WTC11 (cell line): ENCODE measurements around the gene USP20. TPM values are rescaled to one million over a fixed set of nuclear protein-coding genes. Genes with fewer than 3 reads are reported as not detected.

Experiments used
- ATAC-seq: fragments of 200-7000 bp; cut with Tn5 transposase; 2 replicates; pipeline ENCODE4 v1.10.0; 2021; ENCODE audit warnings: mild to moderate bottlenecking, moderate library complexity
- CTCF ChIA-PET: fragments of 300-600 bp; sonication (Branson Sonifier 250); formaldehyde crosslinking; loops from one replicate; lab custom pipeline; 2021; ENCODE audit warnings: antibody characterized with exemption; lab: Charles Lee
- POLR2A ChIA-PET: fragments of 350-600 bp; sonication (Branson Sonifier 250); formaldehyde crosslinking; loops from one replicate; lab custom pipeline; 2021; ENCODE audit warnings: antibody characterized with exemption; lab: Charles Lee
- DNase-seq: peaks from one replicate; pipeline ENCODE4 v3.0.0; 2021; ENCODE audit warnings: low spot score
- H3K27ac Mint-ChIP-seq: 2 replicates; pipeline ENCODE4 v1.8.0; 2021; ENCODE audit warnings: mixed read lengths
- H3K27me3 Mint-ChIP-seq: 2 replicates; pipeline ENCODE4 v1.8.0; 2021; ENCODE audit warnings: low read depth, mild to moderate bottlenecking, moderate library complexity, mixed read lengths
- H3K36me3 Mint-ChIP-seq: 2 replicates; pipeline ENCODE4 v1.8.0; 2021; ENCODE audit warnings: mixed read lengths
- H3K4me1 Mint-ChIP-seq: 2 replicates; pipeline ENCODE4 v1.8.0; 2022; ENCODE audit warnings: mixed read lengths
- H3K4me3 Mint-ChIP-seq: 2 replicates; pipeline ENCODE4 v1.8.0; 2021; ENCODE audit warnings: mild to moderate bottlenecking, moderate library complexity, mixed read lengths
- H3K9me3 Mint-ChIP-seq: 2 replicates; pipeline ENCODE4 v1.8.0; 2021; ENCODE audit warnings: mixed read lengths
- CBFB ChIP-seq: sonication (generic); formaldehyde crosslinking; IDR thresholded peaks from 2 replicates; pipeline ENCODE4 v1.8.1; 2022; ENCODE audit warnings: mild to moderate bottlenecking, low read depth, missing genetic modification reagents
- CREB1 ChIP-seq: sonication (generic); formaldehyde crosslinking; IDR thresholded peaks from 2 replicates; pipeline ENCODE4 v1.8.0; 2023; ENCODE audit warnings: mild to moderate bottlenecking, missing genetic modification reagents
- EMX1 ChIP-seq: fragments of 250-450 bp; sonication (Bioruptor Pico); IDR thresholded peaks from 2 replicates; pipeline ENCODE4 v1.8.0; 2021; ENCODE audit warnings: mild to moderate bottlenecking
- FOXK1 ChIP-seq: sonication (generic); formaldehyde crosslinking; IDR thresholded peaks from 2 replicates; pipeline ENCODE4 v1.8.0; 2022; ENCODE audit warnings: mild to moderate bottlenecking, moderate library complexity, missing genetic modification reagents
- GABPB1 ChIP-seq: sonication (generic); formaldehyde crosslinking; IDR thresholded peaks from 2 replicates; pipeline ENCODE4 v1.8.1; 2023; ENCODE audit warnings: mild to moderate bottlenecking, missing genetic modification reagents
- GRHL2 ChIP-seq: fragments of 250-450 bp; sonication (Bioruptor Pico); IDR thresholded peaks from 2 replicates; pipeline ENCODE4 v1.8.0; 2022; ENCODE audit warnings: mild to moderate bottlenecking, moderate library complexity; ENCODE audit not compliant: insufficient replicate concordance, severe bottlenecking
- JUN ChIP-seq: sonication (generic); formaldehyde crosslinking; IDR thresholded peaks from 2 replicates; pipeline ENCODE4 v1.8.0; 2023; ENCODE audit warnings: mild to moderate bottlenecking, missing genetic modification reagents
- MYBL2 ChIP-seq: sonication (generic); formaldehyde crosslinking; IDR thresholded peaks from 2 replicates; pipeline ENCODE4 v1.8.1; 2023; ENCODE audit warnings: mild to moderate bottlenecking, moderate library complexity, missing genetic modification reagents
- NR2C2 ChIP-seq: sonication (generic); formaldehyde crosslinking; IDR thresholded peaks from 2 replicates; pipeline ENCODE4 v1.8.0; 2022; ENCODE audit warnings: mild to moderate bottlenecking, missing genetic modification reagents
- SMAD3 ChIP-seq: sonication (generic); formaldehyde crosslinking; IDR thresholded peaks from 2 replicates; pipeline ENCODE4 v1.8.0; 2022; ENCODE audit warnings: missing genetic modification reagents, mild to moderate bottlenecking, borderline replicate concordance
- TCF7 ChIP-seq: sonication (generic); formaldehyde crosslinking; IDR thresholded peaks from 2 replicates; pipeline ENCODE4 v1.8.0; 2022; ENCODE audit warnings: mild to moderate bottlenecking, low read depth, missing genetic modification reagents, moderate library complexity
- TEAD1 ChIP-seq: sonication (generic); formaldehyde crosslinking; IDR thresholded peaks from 2 replicates; pipeline ENCODE4 v1.8.0; 2022; ENCODE audit warnings: mild to moderate bottlenecking, missing genetic modification reagents
- ZMAT4 ChIP-seq: fragments of 250-450 bp; sonication (Bioruptor Pico); IDR thresholded peaks from 2 replicates; pipeline ENCODE4 v1.9.0; 2021; ENCODE audit warnings: mild to moderate bottlenecking
- ZNF121 ChIP-seq: sonication (generic); formaldehyde crosslinking; IDR thresholded peaks from 2 replicates; pipeline ENCODE4 v1.8.0; 2023; ENCODE audit warnings: missing genetic modification reagents
- ZNF138 ChIP-seq: sonication (generic); formaldehyde crosslinking; conservative IDR thresholded peaks from 2 replicates; pipeline ENCODE4 v1.8.1; 2022; ENCODE audit warnings: mild to moderate bottlenecking, moderate library complexity, missing genetic modification reagents
- ZNF317 ChIP-seq: sonication (generic); formaldehyde crosslinking; IDR thresholded peaks from 2 replicates; pipeline ENCODE4 v1.8.1; 2023; ENCODE audit warnings: low read depth, mild to moderate bottlenecking, moderate library complexity, missing genetic modification reagents, borderline replicate concordance
- ZNF396 ChIP-seq: fragments of 250-450 bp; sonication (Bioruptor Pico); IDR thresholded peaks from 2 replicates; pipeline ENCODE4 v1.8.0; 2021; ENCODE audit warnings: mild to moderate bottlenecking, moderate library complexity, borderline replicate concordance
- ZNF423 ChIP-seq: fragments of 250-450 bp; sonication (Bioruptor Pico); IDR thresholded peaks from 2 replicates; pipeline ENCODE4 v2.1.2; 2022; ENCODE audit warnings: mild to moderate bottlenecking, moderate library complexity
- ZSCAN18 ChIP-seq: fragments of 250-450 bp; sonication (Bioruptor Pico); IDR thresholded peaks from 2 replicates; pipeline ENCODE4 v2.1.2; 2022; ENCODE audit warnings: mild to moderate bottlenecking, moderate library complexity
- total RNA-seq: library from RNA; stranded (reverse); gene quantifications from 3 replicates; pipeline ENCODE4 v1.2.3, GENCODE V29; 2021
- TF ChIP-seq, protein P1 (sequence below): fragments of 250-450 bp; sonication (Bioruptor Pico); IDR thresholded peaks from 2 replicates; pipeline ENCODE4 v1.9.0; 2021; ENCODE audit warnings: mild to moderate bottlenecking
- TF ChIP-seq, protein P2 (sequence below): sonication (generic); formaldehyde crosslinking; conservative IDR thresholded peaks from 2 replicates; pipeline ENCODE4 v1.8.1; 2023; ENCODE audit warnings: mild to moderate bottlenecking, low read depth, missing genetic modification reagents, moderate library complexity
- TF ChIP-seq, protein P3 (sequence below): sonication (generic); formaldehyde crosslinking; IDR thresholded peaks from 2 replicates; pipeline ENCODE4 v1.8.0; 2023; ENCODE audit warnings: missing genetic modification reagents
- TF ChIP-seq, protein P4 (sequence below): sonication (generic); formaldehyde crosslinking; IDR thresholded peaks from 2 replicates; pipeline ENCODE4 v1.8.1; 2022; ENCODE audit warnings: missing genetic modification reagents, borderline replicate concordance

Gene USP20
- total RNA-seq, 1 experiment from 2014 or later, result 29.3 TPM

GRCh38 chr9:129838707-129839259 lies 3.5 kb downstream of the USP20 start (continued):
- TF ChIP-seq, protein P1, sequence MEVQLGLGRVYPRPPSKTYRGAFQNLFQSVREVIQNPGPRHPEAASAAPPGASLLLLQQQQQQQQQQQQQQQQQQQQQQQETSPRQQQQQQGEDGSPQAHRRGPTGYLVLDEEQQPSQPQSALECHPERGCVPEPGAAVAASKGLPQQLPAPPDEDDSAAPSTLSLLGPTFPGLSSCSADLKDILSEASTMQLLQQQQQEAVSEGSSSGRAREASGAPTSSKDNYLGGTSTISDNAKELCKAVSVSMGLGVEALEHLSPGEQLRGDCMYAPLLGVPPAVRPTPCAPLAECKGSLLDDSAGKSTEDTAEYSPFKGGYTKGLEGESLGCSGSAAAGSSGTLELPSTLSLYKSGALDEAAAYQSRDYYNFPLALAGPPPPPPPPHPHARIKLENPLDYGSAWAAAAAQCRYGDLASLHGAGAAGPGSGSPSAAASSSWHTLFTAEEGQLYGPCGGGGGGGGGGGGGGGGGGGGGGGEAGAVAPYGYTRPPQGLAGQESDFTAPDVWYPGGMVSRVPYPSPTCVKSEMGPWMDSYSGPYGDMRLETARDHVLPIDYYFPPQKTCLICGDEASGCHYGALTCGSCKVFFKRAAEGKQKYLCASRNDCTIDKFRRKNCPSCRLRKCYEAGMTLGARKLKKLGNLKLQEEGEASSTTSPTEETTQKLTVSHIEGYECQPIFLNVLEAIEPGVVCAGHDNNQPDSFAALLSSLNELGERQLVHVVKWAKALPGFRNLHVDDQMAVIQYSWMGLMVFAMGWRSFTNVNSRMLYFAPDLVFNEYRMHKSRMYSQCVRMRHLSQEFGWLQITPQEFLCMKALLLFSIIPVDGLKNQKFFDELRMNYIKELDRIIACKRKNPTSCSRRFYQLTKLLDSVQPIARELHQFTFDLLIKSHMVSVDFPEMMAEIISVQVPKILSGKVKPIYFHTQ, result no peak
- no peak for TF ChIP-seq EMX1 (CRISPR knock-in tag)
- no peak for TF ChIP-seq JUN (CRISPR knock-in tag)
- TF ChIP-seq SMAD3 (CRISPR knock-in tag), result no peak
- no peak for TF ChIP-seq ZNF423 (CRISPR knock-in tag)
- TF ChIP-seq, protein P2, sequence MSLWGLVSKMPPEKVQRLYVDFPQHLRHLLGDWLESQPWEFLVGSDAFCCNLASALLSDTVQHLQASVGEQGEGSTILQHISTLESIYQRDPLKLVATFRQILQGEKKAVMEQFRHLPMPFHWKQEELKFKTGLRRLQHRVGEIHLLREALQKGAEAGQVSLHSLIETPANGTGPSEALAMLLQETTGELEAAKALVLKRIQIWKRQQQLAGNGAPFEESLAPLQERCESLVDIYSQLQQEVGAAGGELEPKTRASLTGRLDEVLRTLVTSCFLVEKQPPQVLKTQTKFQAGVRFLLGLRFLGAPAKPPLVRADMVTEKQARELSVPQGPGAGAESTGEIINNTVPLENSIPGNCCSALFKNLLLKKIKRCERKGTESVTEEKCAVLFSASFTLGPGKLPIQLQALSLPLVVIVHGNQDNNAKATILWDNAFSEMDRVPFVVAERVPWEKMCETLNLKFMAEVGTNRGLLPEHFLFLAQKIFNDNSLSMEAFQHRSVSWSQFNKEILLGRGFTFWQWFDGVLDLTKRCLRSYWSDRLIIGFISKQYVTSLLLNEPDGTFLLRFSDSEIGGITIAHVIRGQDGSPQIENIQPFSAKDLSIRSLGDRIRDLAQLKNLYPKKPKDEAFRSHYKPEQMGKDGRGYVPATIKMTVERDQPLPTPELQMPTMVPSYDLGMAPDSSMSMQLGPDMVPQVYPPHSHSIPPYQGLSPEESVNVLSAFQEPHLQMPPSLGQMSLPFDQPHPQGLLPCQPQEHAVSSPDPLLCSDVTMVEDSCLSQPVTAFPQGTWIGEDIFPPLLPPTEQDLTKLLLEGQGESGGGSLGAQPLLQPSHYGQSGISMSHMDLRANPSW (CRISPR knock-in tag), result no peak
- TF ChIP-seq ZNF317 (CRISPR knock-in tag), result no peak
- TF ChIP-seq ZNF138 (CRISPR knock-in tag), result no peak

GRCh38 chr9:129839324-129840023 lies 4.2 kb downstream of the USP20 start:
- Mint-ChIP-seq H3K27me3 (no peaks in the 10 kb centered on the region), H3K36me3 (no peaks in the 10 kb centered on the region), H3K4me1 (peaks cover 62% of the 10 kb centered on the region), H3K9me3 (no peaks in the 10 kb centered on the region), H3K4me3 (no peak overlapping the region), H3K27ac (no peak overlapping the region)
- ChIA-PET CTCF (interaction anchor here (0.6 kb wide), 1 partner anchor 114 kb away, joined by 3 read pairs; no protein-coding TSS in a partner anchor), POLR2A (no interaction called here)
- TF ChIP-seq CREB1 (CRISPR knock-in tag), result no peak
- no peak for TF ChIP-seq ZNF396 (CRISPR knock-in tag)
- no peak for TF ChIP-seq ZNF121
- no peak for TF ChIP-seq TCF7 (CRISPR knock-in tag)
- TF ChIP-seq, protein P3, sequence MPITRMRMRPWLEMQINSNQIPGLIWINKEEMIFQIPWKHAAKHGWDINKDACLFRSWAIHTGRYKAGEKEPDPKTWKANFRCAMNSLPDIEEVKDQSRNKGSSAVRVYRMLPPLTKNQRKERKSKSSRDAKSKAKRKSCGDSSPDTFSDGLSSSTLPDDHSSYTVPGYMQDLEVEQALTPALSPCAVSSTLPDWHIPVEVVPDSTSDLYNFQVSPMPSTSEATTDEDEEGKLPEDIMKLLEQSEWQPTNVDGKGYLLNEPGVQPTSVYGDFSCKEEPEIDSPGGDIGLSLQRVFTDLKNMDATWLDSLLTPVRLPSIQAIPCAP (CRISPR knock-in tag), result no peak
- TF ChIP-seq TEAD1 (CRISPR knock-in tag), result no peak
- TF ChIP-seq GABPB1, result no peak
- TF ChIP-seq ZSCAN18 (CRISPR knock-in tag), result no peak
- no peak for TF ChIP-seq ZNF317 (CRISPR knock-in tag)
- TF ChIP-seq FOXK1, result no peak
- no peak for TF ChIP-seq ZMAT4
- TF ChIP-seq NR2C2 (CRISPR knock-in tag), result no peak
- TF ChIP-seq GRHL2, result no peak
- TF ChIP-seq, protein P4, sequence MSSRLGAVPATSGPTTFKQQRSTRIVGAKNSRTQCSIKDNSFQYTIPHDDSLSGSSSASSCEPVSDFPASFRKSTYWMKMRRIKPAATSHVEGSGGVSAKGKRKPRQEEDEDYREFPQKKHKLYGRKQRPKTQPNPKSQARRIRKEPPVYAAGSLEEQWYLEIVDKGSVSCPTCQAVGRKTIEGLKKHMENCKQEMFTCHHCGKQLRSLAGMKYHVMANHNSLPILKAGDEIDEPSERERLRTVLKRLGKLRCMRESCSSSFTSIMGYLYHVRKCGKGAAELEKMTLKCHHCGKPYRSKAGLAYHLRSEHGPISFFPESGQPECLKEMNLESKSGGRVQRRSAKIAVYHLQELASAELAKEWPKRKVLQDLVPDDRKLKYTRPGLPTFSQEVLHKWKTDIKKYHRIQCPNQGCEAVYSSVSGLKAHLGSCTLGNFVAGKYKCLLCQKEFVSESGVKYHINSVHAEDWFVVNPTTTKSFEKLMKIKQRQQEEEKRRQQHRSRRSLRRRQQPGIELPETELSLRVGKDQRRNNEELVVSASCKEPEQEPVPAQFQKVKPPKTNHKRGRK (CRISPR knock-in tag), result no peak
- TF ChIP-seq MYBL2, result no peak
- no peak for TF ChIP-seq CBFB (CRISPR knock-in tag)
- DNase-seq (no peak), ATAC-seq (no peak)
